ES-I3 (cell line): ENCODE measurements around the gene ABCA7.

ENCODE experiments used
- H3K36me3 ChIP-seq: 2 replicates; pipeline ENCODE4 v1.6.1; 2013; ENCODE audit warnings: mild to moderate bottlenecking, low read length, control low read depth, moderate library complexity; ENCODE audit not compliant: insufficient read depth
- H3K4me1 ChIP-seq: 2 replicates; pipeline ENCODE4 v1.6.1; 2013; ENCODE audit warnings: mild to moderate bottlenecking, control low read depth, low read length; ENCODE audit not compliant: insufficient read depth
- H3K9ac ChIP-seq: 2 replicates; pipeline ENCODE4 v1.6.1; 2013; ENCODE audit warnings: low read depth, mild to moderate bottlenecking, low read length, moderate library complexity
- H3K9me3 ChIP-seq: 2 replicates; pipeline ENCODE4 v1.6.1; 2013; ENCODE audit warnings: mild to moderate bottlenecking, low read length, moderate library complexity; ENCODE audit not compliant: control insufficient read depth, insufficient read depth

Gene ABCA7

GRCh38 chr19:1089891-1090290 lies 50.0 kb downstream of the ABCA7 start:
- Histone ChIP-seq H3K36me3 (peaks cover 9% of the 10 kb centered on the region), H3K4me1 (no peaks in the 10 kb centered on the region; the same call in 1 of the 2 replicates), H3K9me3 (no peaks in the 10 kb centered on the region), H3K9ac (no peak overlapping the region)

- no peaks in the 10 kb centered on the region for H3K9me3 ChIP-seq
- H3K4me1 ChIP-seq: no peaks in the 10 kb centered on the region; the same call in 1 of the 2 replicates
- H3K36me3 ChIP-seq: peaks cover 9% of the 10 kb centered on the region
Observed at GRCh38 chr19:1090731-1091543, 51.0 kb downstream of the ABCA7 start.

GRCh38 chr19:1091544-1092175 lies 51.8 kb downstream of the ABCA7 start:
- Histone ChIP-seq H3K9me3 (no peaks in the 10 kb centered on the region), H3K4me1 (no peaks in the 10 kb centered on the region; the same call in 1 of the 2 replicates), H3K9ac (no peak overlapping the region), H3K36me3 (peaks cover 9% of the 10 kb centered on the region)

More at GRCh38 chr19:1090731-1091543, 51.0 kb downstream of the ABCA7 start:
- no peak overlapping the region for H3K9ac ChIP-seq

GRCh38 chr19:1093330-1093729 lies 53.4 kb downstream of the ABCA7 start:
- no peaks in the 10 kb centered on the region; the same call in 1 of the 2 replicates for H3K4me1 ChIP-seq
- H3K36me3 ChIP-seq: peaks cover 6% of the 10 kb centered on the region
- H3K9ac ChIP-seq: no peak overlapping the region
- H3K9me3 ChIP-seq: no peaks in the 10 kb centered on the region

- Histone ChIP-seq H3K9ac (peak overlapping the region; percentile 83), H3K9me3 (no peaks in the 10 kb centered on the region), H3K36me3 (peaks cover 6% of the 10 kb centered on the region), H3K4me1 (no peaks in the 10 kb centered on the region; the same call in 1 of the 2 replicates)
Observed at GRCh38 chr19:1093811-1094553, 54.1 kb downstream of the ABCA7 start.

GRCh38 chr19:1094655-1094977 lies 54.7 kb downstream of the ABCA7 start:
- Histone ChIP-seq H3K4me1 (no peaks in the 10 kb centered on the region; the same call in 1 of the 2 replicates), H3K9ac (peak overlapping the region; percentile 83), H3K9me3 (no peaks in the 10 kb centered on the region), H3K36me3 (peaks cover 6% of the 10 kb centered on the region; the same call in 1 of the 2 replicates)

GRCh38 chr19:1094978-1095701 lies 55.2 kb downstream of the ABCA7 start, which contains the start of gene POLR2E:
Gene POLR2E, minus strand, starts transcription at chr19:1095375. Its CDS starts 60 bp downstream, at chr19:1095315.
- Histone ChIP-seq H3K9ac (peak within 1 kb of the TSS; percentile 83), H3K9me3 (no peaks in the 10 kb centered on the region), H3K4me1 (no peaks in the 10 kb centered on the region; the same call in 1 of the 2 replicates), H3K36me3 (peaks cover 6% of the 10 kb centered on the region; the same call in 1 of the 2 replicates)

- Histone ChIP-seq H3K9ac (no peak overlapping the region), H3K9me3 (no peaks in the 10 kb centered on the region), H3K36me3 (no peaks in the 10 kb centered on the region), H3K4me1 (peaks cover 6% of the 10 kb centered on the region; the same call in 1 of the 2 replicates)
Observed at GRCh38 chr19:1097810-1098176, 57.9 kb downstream of the ABCA7 start.

GRCh38 chr19:1098177-1099051 lies 58.5 kb downstream of the ABCA7 start:
- H3K9ac ChIP-seq: no peak overlapping the region
- H3K4me1 ChIP-seq: peaks cover 9% of the 10 kb centered on the region; the same call in 1 of the 2 replicates
- H3K36me3 ChIP-seq: no peaks in the 10 kb centered on the region

GRCh38 chr19:1101337-1101698 lies 61.4 kb downstream of the ABCA7 start:
- H3K9ac ChIP-seq: peak overlapping the region; percentile 31; the same call in 1 of the 2 replicates
- peaks cover 9% of the 10 kb centered on the region; the same call in 1 of the 2 replicates for H3K4me1 ChIP-seq
- no peaks in the 10 kb centered on the region; the same call in 1 of the 2 replicates for H3K36me3 ChIP-seq
- no peaks in the 10 kb centered on the region for H3K9me3 ChIP-seq

More at GRCh38 chr19:1098177-1099051, 58.5 kb downstream of the ABCA7 start:
- no peaks in the 10 kb centered on the region for H3K9me3 ChIP-seq

GRCh38 chr19:1102407-1103131 lies 62.7 kb downstream of the ABCA7 start:
- H3K9ac ChIP-seq: no peak overlapping the region
- H3K36me3 ChIP-seq: no peaks in the 10 kb centered on the region; the same call in 1 of the 2 replicates
- H3K9me3 ChIP-seq: no peaks in the 10 kb centered on the region
- H3K4me1 ChIP-seq: peaks cover 9% of the 10 kb centered on the region; the same call in 1 of the 2 replicates

GRCh38 chr19:1103132-1103707 lies 63.3 kb downstream of the ABCA7 start:
- Histone ChIP-seq H3K4me1 (peaks cover 9% of the 10 kb centered on the region; the same call in 1 of the 2 replicates), H3K36me3 (no peaks in the 10 kb centered on the region; the same call in 1 of the 2 replicates), H3K9ac (peak overlapping the region; percentile 36; the same call in 1 of the 2 replicates), H3K9me3 (no peaks in the 10 kb centered on the region)
